ENCODE results near the gene TIMP2. TPM values are rescaled to one million over a fixed set of nuclear protein-coding genes. Genes with fewer than 3 reads are reported as not detected.
A peak's percentile ranks its signal among the peaks of the same experiment; 100 is the strongest.

The TIMP2 gene
- total and polyA plus RNA-seq, 2 donors (not counting 3 experiments of a cell fraction or from before 2014, with no cell fraction given): 138 to 318 TPM

DNA sequence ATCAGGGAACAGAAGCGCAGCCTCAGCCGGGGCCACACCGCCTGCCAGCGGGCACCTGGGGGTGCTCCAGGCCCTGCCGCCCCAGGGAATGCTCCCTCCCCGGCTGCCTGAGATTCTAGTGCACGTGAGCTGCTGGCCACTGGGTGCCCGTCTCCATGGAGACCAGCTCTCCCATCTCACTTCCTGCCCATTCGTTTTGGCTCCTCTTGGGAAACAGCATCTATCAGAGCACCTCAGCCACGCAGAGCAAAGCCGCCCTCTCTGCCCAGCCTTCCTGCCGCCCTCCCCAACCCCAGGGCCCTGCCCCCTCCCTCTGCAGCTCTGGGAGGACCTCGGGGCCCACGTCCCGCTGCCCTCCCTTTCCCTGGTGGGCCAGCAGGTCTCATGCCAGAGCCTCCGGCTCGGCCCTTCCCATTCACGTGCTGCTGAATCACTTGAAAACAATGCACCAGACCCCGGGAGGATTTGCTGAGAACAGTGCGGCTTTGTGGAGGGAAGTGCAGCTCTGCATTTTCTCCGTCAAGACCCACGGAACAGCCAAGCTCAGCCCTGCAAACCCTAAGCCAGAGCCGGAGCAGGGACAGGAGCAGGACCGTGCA, 41.6 kb downstream of the TIMP2 start:
- H3K79me2 ChIP-seq (ENCODE audit: control insufficient read depth, insufficient read depth, low read length): peaks cover 26% of the 10 kb centered on the region
- ChIA-PET CTCF (interaction anchor here (0.9 to 4.0 kb wide), 10 partner anchors 10 to 108 kb away, joined by 3 to 41 read pairs (median 6); no protein-coding TSS in a partner anchor), POLR2A (interaction anchor here (1.2 kb wide), 1 partner anchor 50 kb away, joined by 4 read pairs; no protein-coding TSS in a partner anchor)
- H3K4me1 ChIP-seq (ENCODE audit: control insufficient read depth, extremely low read depth, insufficient read depth, low read length): peaks cover 42% of the 10 kb centered on the region
- dilution Hi-C loops (cut with MboI; ENCODE audit: extremely low pct_ligation_motif_present, low sequenced_read_pairs) (no loop called here), intact Hi-C loops (cut with micrococcal nuclease) (loop anchor here (1.0 to 2.0 kb wide), 6 partner anchors 10 to 88 kb away; partner anchors contain the start of genes TIMP2 and USP36)
- no peaks in the 10 kb centered on the region for H3K9me3 ChIP-seq (replicated peaks; ENCODE audit: control insufficient read depth, insufficient read depth, low read length)
- TF ChIP-seq POLR2A (IDR thresholded peaks at IDR 0.05; ENCODE audit: low read depth, low read length) (no peak), FOS (IDR thresholded peaks at IDR 0.05; ENCODE audit: borderline replicate concordance, insufficient read depth, low read length) (peak; percentile 71), POLR2AphosphoS5 (IDR thresholded peaks at IDR 0.05; ENCODE audit: insufficient read depth, low read depth, low read length) (peak; percentile 81), JUN (IDR thresholded peaks at IDR 0.05; ENCODE audit: borderline replicate concordance, insufficient read depth, insufficient read length, low read depth) (peak; percentile 75), EZH2 (IDR thresholded peaks at IDR 0.05; ENCODE audit: borderline replicate concordance, low read depth, low read length, severe bottlenecking) (no peak), MYC (IDR thresholded peaks at IDR 0.05; ENCODE audit: low read depth, low read length) (peak; percentile 13), GATA2 (IDR thresholded peaks at IDR 0.05; ENCODE audit: insufficient read depth, insufficient read length, low read depth, low read length) (no peak)
- TF ChIP-seq, protein P1, sequence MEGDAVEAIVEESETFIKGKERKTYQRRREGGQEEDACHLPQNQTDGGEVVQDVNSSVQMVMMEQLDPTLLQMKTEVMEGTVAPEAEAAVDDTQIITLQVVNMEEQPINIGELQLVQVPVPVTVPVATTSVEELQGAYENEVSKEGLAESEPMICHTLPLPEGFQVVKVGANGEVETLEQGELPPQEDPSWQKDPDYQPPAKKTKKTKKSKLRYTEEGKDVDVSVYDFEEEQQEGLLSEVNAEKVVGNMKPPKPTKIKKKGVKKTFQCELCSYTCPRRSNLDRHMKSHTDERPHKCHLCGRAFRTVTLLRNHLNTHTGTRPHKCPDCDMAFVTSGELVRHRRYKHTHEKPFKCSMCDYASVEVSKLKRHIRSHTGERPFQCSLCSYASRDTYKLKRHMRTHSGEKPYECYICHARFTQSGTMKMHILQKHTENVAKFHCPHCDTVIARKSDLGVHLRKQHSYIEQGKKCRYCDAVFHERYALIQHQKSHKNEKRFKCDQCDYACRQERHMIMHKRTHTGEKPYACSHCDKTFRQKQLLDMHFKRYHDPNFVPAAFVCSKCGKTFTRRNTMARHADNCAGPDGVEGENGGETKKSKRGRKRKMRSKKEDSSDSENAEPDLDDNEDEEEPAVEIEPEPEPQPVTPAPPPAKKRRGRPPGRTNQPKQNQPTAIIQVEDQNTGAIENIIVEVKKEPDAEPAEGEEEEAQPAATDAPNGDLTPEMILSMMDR (IDR thresholded peaks at IDR 0.05; ENCODE audit: extremely low read depth in 1 of 2, insufficient read depth in 1 of 2, low read depth in 1 of 2, low read length in 2 of 2): no peak
- TF ChIP-seq, protein P2, sequence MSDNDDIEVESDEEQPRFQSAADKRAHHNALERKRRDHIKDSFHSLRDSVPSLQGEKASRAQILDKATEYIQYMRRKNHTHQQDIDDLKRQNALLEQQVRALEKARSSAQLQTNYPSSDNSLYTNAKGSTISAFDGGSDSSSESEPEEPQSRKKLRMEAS (IDR thresholded peaks at IDR 0.05; ENCODE audit: insufficient read depth, insufficient read length): peak; percentile 72
- peaks cover 0 to 2% of the 10 kb centered on the region in 2 experiments for H3K36me3 ChIP-seq (ENCODE audit: control insufficient read depth in 2 of 2, extremely low read depth in 1 of 2, insufficient read depth in 2 of 2, low read length in 2 of 2)
- no peak overlapping the region for H3K4me3 ChIP-seq (replicated peaks in 1 of 3; ENCODE audit: insufficient read depth in 1 of 3, low read depth in 1 of 3, low read length in 3 of 3)
- H3K27me3 ChIP-seq (ENCODE audit: control insufficient read depth in 2 of 2, insufficient read depth in 2 of 2, low read length in 2 of 2): no peaks in the 10 kb centered on the region
- no peaks in the 10 kb centered on the region for H4K20me1 ChIP-seq (replicated peaks; ENCODE audit: control insufficient read depth, extremely low read depth, insufficient read depth, low read length)
- DNase-seq (ENCODE audit: low read depth, low spot score) (peak; percentile 97), FAIRE-seq (peak; percentile 99)
- peak overlapping the region; percentile 10 for H3K4me2 ChIP-seq (ENCODE audit: insufficient read depth, low read length)
- no peak overlapping the region for H2AFZ ChIP-seq (ENCODE audit: low read depth, low read length)
- H3K9me1 ChIP-seq (replicated peaks; ENCODE audit: control insufficient read depth, extremely low read depth, insufficient read depth, low read length): no peaks in the 10 kb centered on the region
- no TSS peak for BruUV-seq (replicated peaks)
- peak overlapping the region; percentile 49 for H3K9ac ChIP-seq (replicated peaks; ENCODE audit: extremely low read depth, insufficient read depth, low read length)
- peak overlapping the region; percentile 85 for H3K27ac ChIP-seq (ENCODE audit: insufficient read depth, low read depth, low read length)
